Small intestine (tissue), 7 donors: Measurements from ENCODE around the gene CFAP46. TPM values are rescaled to one million over a fixed set of nuclear protein-coding genes. Genes with fewer than 3 reads are reported as not detected.
"Not testable (repeated sequence)": the region's sequence is repeated elsewhere in the genome, so short reads cannot be mapped to it uniquely, and the experiment has no call there.

Experiments used
- DNase-seq, 2 donors: peaks; one replicate each; pipeline versions ENCODE4 v3.0.0 to v3.0.0-alpha.2; 2013
- FAIRE-seq: peaks from 2 replicates; lab custom pipeline; 2012; peaks lifted over from hg19 to GRCh38; lab: Jason Lieb, UNC
- H3K27ac ChIP-seq, 3 donors: one replicate each; pipeline ENCODE4 v1.5.1; 2013; ENCODE audit warnings: low read length in 2 of 3, mild to moderate bottlenecking in 2 of 3, control low read depth in 1 of 3, inconsistent platforms in 1 of 3, low read depth in 1 of 3, moderate library complexity in 1 of 3
- H3K27me3 ChIP-seq, 3 donors: one replicate each; pipeline ENCODE4 v1.6.1; 2013; ENCODE audit warnings: low read length in 3 of 3, inconsistent platforms in 1 of 3; ENCODE audit not compliant: control insufficient read depth in 3 of 3, insufficient read depth in 3 of 3
- H3K36me3 ChIP-seq, 3 donors: one replicate each; pipeline ENCODE4 v1.6.1; 2013; ENCODE audit warnings: low read length in 3 of 3, inconsistent platforms in 1 of 3, low read depth in 1 of 3, mild to moderate bottlenecking in 1 of 3, moderate library complexity in 1 of 3; ENCODE audit not compliant: control insufficient read depth in 3 of 3, insufficient read depth in 2 of 3
- H3K4me1 ChIP-seq, 3 donors: one replicate each; pipeline ENCODE4 v1.6.1; 2013; ENCODE audit warnings: low read length in 2 of 3, inconsistent platforms in 1 of 3, low read depth in 1 of 3, mild to moderate bottlenecking in 1 of 3, moderate library complexity in 1 of 3; ENCODE audit not compliant: control insufficient read depth in 3 of 3, insufficient read depth in 2 of 3
- H3K4me3 ChIP-seq, 3 donors: one replicate each; pipeline ENCODE4 v1.5.1; 2013; ENCODE audit warnings: low read length in 3 of 3, control low read depth in 1 of 3, inconsistent platforms in 1 of 3, low read depth in 1 of 3, mild to moderate bottlenecking in 1 of 3, moderate library complexity in 1 of 3
- H3K9me3 ChIP-seq, 2 donors: one replicate each; pipeline ENCODE4 v1.6.1; 2013; ENCODE audit warnings: low read depth in 1 of 2, low read length in 1 of 2; ENCODE audit not compliant: control insufficient read depth in 2 of 2, insufficient read depth in 1 of 2
- WGBS, 3 donors: extraction: QIAGEN DNeasy Blood & Tissue Kit; methylation state at CpG; one replicate each; pipeline ENCODE4 v1.1.7; 2013; 5-methylcytosine and 5-hydroxymethylcytosine counted together
- polyA plus RNA-seq, 4 donors: library from polyadenylated mRNA; stranded (reverse) in 3 of 4; unstranded in 1 of 4; fragments of 200-250 nt in 3 of 4; fragments of 120-200 nt in 1 of 4; gene quantifications; one replicate each; pipeline versions ENCODE4 v1.2.1 to v1.2.3, GENCODE V29; 2013
- donor health status: healthy with polysubstance abuse.
- donor health status: control.
- donor health status: control.
- donor health status: Bipolar disorder and iron deficiency.
- donor health status: healthy.

The CFAP46 gene
- polyA plus RNA-seq, 4 donors: 0.27 to 0.43 TPM; not detected in 2

DNA sequence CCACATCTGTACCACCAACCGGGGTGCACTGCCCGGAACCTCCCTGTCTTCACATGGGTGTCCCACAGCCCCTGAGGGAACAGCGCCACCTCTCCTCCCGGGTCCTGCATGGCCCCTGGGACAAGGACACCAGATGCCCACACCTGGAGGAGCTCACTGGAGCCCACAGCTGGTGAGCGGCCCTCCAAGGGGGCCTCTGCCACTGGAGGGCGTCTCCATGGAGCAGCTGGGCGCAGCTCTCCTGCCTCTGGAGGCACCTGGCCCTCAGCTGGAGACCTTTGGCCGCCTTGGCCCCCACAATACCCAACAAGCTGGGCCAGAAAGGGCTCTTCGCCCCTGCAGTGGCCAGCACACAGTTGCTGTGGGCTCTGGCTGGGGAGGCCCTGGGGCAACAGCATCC lies 149.2 kb downstream of the CFAP46 start:
- H3K27me3 ChIP-seq: peaks cover 10 to 32% (median 13%) of the 10 kb centered on the region in 3 donors
- FAIRE-seq (no peak), DNase-seq (no peak)
- H3K9me3 ChIP-seq: no peaks in the 10 kb centered on the region
- H3K4me3 ChIP-seq: no peak overlapping the region
- 63 to 83% (median 68%) methylated on average over 8 to 9 of the region's 9 CpGs for whole genome bisulfite sequencing, 3 donors
- no peak overlapping the region for H3K27ac ChIP-seq
- no peaks in the 10 kb centered on the region for H3K36me3 ChIP-seq
- no peaks in the 10 kb centered on the region for H3K4me1 ChIP-seq

DNA sequence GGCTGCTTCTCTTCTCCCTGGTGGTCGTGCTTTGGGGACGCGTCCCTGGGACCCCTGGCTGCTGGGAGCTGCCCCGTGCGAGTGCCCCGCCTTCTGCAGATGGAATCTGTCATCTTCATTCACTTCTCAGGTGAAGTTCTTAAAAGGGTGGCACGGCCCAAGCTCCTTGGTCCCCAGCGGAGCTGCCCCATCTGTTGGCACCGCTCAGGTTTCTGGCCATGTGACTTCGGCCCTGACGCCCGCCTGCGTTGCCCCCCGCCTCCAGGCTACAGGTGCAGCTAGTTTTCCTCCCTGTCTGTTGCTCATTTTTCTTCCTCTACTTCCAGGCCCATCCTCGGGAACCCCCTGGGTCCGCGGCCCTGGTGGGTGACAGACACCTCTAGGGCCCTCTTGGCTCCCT lies 149.6 kb downstream of the CFAP46 start:
- no peaks in the 10 kb centered on the region for H3K36me3 ChIP-seq
- no peak overlapping the region for H3K4me3 ChIP-seq
- no peaks in the 10 kb centered on the region for H3K4me1 ChIP-seq
- H3K27me3 ChIP-seq: peaks cover 12 to 36% (median 17%) of the 10 kb centered on the region in 3 donors
- DNase-seq (no peak), FAIRE-seq (no peak)
- WGBS, 3 donors: 73 to 88% (median 77%) methylated on average over 14 to 17 of the region's 17 CpGs
- H3K9me3 ChIP-seq: no peaks in the 10 kb centered on the region
- no peak overlapping the region for H3K27ac ChIP-seq

DNA sequence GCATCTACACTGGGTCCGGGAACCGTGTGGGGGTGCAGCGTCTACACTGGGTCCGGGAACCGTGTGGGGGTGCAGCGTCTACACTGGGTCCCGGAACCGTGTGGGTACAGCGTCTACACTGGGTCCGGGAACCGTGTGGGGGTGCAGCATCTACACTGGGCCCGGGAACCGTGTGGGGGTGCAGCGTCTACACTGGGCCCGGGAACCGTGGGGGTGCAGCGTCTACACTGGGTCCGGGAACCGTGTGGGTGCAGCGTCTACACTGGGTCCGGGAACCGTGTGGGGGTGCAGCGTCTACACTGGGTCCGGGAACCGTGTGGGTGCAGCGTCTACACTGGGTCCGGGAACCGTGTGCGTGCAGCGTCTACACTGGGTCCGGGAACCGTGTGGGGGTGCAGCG lies 150.3 kb downstream of the CFAP46 start:
- not testable (repeated sequence) for H3K4me3 ChIP-seq, H3K36me3 ChIP-seq, FAIRE-seq, H3K4me1 ChIP-seq, H3K9me3 ChIP-seq, DNase-seq, H3K27ac ChIP-seq
- WGBS, 3 donors: 94 to 96% (median 94%) methylated on average over 29 to 33 of the region's 33 CpGs
- H3K27me3 ChIP-seq: peaks cover 12 to 39% (median 24%) of the 10 kb centered on the region in 3 donors

DNA sequence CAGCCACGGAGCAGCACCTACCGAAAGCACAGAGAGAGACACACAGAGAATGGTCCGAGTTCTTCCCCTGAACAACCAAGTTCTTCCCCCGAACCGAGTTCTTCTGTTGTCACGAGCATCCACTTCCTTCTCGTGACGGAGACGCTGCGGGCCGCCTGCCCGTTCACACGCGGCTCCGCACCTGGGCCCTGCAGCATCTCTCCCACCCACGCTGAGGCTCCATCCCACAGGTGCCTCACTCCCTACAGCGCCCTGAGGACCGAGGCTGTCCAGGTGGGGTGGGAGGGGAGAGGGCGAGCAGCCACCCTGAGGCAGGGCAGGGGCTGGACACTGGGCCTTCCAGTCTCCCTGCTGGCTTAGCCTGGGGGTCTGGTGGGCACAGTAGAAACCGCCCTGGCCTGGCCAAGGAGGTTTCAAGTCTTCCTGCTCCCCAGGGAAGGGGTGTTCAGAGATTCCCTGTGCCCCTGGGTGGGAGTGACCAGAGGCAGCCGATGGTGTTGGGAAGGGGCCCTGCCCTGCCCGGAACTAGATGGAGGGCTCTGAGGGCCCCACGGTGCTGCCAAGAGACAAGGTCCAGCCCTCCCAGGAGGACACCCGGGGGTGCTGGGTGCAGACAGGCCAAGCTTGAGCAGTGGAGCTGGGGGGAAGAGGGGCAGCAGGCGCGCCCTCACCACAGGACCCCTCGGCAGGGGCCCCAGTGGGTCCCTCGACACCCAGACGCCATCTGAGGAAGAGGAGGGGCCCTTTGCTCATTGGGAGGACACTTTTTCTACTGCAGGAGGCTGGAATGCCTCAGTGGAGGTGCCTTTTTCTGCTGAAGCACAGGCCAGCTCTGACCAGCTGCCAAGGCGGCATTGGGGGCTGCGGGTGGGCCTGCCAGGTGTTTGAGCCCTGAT lies 151.2 kb downstream of the CFAP46 start:
- no peak for FAIRE-seq
- WGBS, 3 donors: 45 to 58% (median 54%) methylated on average over 30 to 31 of the region's 31 CpGs
- H3K36me3 ChIP-seq: no peaks in the 10 kb centered on the region
- H3K27ac ChIP-seq: no peak overlapping the region
- no peaks in the 10 kb centered on the region for H3K4me1 ChIP-seq
- no peak overlapping the region for H3K4me3 ChIP-seq
- peaks cover 18 to 46% (median 31%) of the 10 kb centered on the region in 3 donors for H3K27me3 ChIP-seq
- DNase-seq: no peak
- no peaks in the 10 kb centered on the region for H3K9me3 ChIP-seq

DNA sequence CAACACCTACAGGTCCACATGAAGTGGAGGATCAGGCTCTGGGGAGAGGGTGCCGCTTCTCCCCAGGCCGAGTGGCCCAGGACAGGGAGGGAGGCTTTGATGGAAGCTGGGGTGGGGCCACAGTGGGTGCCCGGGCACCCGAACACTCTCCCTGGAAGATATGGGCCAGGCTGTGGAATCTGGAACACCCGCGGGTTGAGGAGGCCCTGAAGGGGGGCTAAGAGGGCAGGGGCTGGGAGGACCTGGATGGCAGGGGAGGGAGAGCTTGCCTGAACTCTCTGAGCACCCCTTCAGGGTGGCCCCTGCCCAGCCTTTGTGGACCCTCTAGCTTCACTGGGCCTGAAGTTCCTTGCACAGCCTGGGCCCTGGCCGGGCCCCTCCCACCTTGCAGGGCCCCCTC lies 151.9 kb downstream of the CFAP46 start:
- no peaks in the 10 kb centered on the region for H3K4me1 ChIP-seq
- 28 to 51% (median 44%) methylated on average over 7 of the region's 7 CpGs for WGBS, 3 donors
- no peaks in the 10 kb centered on the region for H3K36me3 ChIP-seq
- H3K27ac ChIP-seq: no peak overlapping the region
- FAIRE-seq (no peak), DNase-seq (no peak)
- no peaks in the 10 kb centered on the region for H3K9me3 ChIP-seq
- peaks cover 19 to 47% (median 31%) of the 10 kb centered on the region in 3 donors for H3K27me3 ChIP-seq
- no peak overlapping the region for H3K4me3 ChIP-seq

DNA sequence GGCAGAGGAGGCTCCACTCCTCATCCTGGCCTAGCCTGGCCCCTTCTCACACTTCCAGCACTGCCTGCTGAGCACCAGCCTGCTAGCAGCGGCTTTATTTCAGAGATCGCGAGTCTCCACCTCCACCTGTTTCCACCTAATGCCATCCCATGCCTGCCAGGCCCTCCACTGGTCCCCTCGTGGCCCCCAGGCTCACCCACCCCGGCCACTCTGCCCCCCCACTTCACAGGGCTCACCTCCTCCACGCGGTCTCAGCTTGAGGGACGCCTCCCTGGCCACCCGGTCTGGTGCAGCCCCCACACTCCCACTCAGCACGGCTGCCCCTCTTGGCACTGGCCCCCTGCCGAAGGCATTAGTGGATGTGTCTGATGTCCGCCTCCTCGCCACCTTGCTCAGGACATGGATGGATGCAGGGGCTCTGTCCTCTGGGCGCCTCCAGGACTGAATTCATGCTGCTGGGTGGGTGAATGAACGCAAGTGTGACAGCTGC lies 152.7 kb downstream of the CFAP46 start:
- peaks cover 21 to 50% (median 31%) of the 10 kb centered on the region in 3 donors for H3K27me3 ChIP-seq
- H3K4me3 ChIP-seq: no peak overlapping the region
- 56 to 71% (median 67%) methylated on average over 13 to 15 of the region's 15 CpGs for WGBS, 3 donors
- no peak for FAIRE-seq
- H3K4me1 ChIP-seq: no peaks in the 10 kb centered on the region
- H3K27ac ChIP-seq: no peak overlapping the region
- DNase-seq: no peak
- no peaks in the 10 kb centered on the region for H3K36me3 ChIP-seq
- H3K9me3 ChIP-seq: no peaks in the 10 kb centered on the region

DNA sequence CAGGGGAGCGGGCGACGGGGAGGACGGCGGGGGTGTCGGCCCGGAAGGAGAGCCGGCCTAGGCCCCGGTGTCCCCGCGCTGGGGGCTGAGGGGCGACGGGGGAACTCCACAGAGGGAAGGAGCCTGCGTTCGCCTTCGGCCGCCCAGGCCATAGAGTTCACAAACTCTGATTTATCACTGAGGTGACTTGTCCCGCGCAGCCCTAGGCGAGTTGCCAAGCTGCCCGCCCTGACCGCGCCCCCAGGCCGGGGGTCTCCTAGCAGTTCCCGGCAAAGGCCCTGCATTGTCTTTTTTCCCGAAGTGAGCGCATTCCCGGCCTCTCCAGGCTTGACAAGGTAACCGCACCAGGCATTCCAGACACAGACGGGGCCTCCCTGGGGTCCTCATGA lies 153.5 kb downstream of the CFAP46 start:
- no peaks in the 10 kb centered on the region for H3K9me3 ChIP-seq
- H3K4me3 ChIP-seq: no peak overlapping the region
- H3K4me1 ChIP-seq: no peaks in the 10 kb centered on the region
- no peak overlapping the region for H3K27ac ChIP-seq
- no peaks in the 10 kb centered on the region for H3K36me3 ChIP-seq
- WGBS, 3 donors: 2 to 8% (median 5%) methylated on average over 25 to 30 of the region's 30 CpGs
- DNase-seq: no peak
- FAIRE-seq: no peak
- H3K27me3 ChIP-seq: peaks cover 28 to 57% (median 31%) of the 10 kb centered on the region in 3 donors

DNA sequence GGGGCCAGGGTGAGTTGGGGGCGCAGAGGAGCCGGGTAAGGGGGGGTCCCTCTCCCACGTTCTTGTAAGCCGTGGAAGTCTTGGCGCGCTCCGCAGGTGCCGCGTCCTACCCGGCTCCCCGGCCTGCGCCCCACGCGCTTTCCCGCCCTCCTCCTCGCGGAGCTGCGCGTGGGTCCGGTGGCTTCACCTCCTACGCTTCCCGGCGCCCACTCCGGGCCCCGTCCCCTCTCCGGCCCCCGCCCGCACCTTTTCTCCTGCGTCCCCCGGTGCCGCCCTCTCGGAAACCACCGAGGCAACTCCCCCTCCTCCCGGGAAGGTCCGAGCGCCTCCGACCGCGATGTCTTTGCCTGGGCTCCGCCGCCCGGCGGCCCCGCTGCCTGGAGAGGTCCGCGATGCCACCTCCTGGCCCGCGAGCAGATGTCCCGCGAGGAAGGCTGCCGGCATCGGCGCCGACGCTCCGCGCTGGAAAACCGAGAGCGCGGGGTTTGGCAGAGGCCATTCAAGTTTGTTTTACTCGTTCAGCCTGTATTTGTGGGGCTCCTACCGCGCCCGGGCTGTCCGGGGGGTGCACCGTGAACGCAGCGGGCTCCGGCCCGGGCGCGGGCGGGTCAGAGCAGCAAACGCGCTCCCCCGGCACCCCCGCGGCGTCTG lies 154.1 kb downstream of the CFAP46 start:
- Histone ChIP-seq H3K4me1 (no peaks in the 10 kb centered on the region), H3K9me3 (peaks cover 0 to 2% of the 10 kb centered on the region in 2 donors), H3K36me3 (no peaks in the 10 kb centered on the region), H3K4me3 (no peak overlapping the region), H3K27me3 (peaks cover 31 to 60% (median 33%) of the 10 kb centered on the region in 3 donors), H3K27ac (no peak overlapping the region)
- FAIRE-seq (no peak), DNase-seq (peak in 1 of 2 donors; percentile 26)
- 2 to 5% (median 2%) methylated on average over 62 to 79 of the region's 79 CpGs for WGBS, 3 donors
